ELF-1 (cell line): ENCODE data around the gene HOXA3.

ENCODE experiments used
- DNase-seq: peaks from one replicate; pipeline ENCODE4 v3.0.0-alpha.2; 2016; ENCODE audit warnings: low read depth, low spot score

Gene HOXA3

DNA sequence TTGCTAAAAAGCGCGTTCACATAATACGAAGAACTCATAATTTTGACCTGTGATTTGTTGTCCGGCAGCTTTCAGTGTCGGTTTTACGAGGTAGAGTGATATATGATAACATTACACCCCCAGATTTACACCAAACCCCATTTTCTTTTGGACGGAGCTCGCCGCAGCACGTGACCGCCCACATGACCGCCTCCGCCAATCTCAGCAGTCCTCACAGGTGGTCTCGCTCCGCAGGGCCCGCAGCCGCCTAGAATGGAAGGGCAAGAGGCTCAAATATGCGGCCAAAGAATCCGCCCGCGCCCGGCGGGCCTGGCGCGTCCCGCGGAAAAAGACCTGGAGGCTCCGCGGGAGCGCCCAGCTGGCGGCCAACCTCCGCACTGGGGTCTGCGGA is 4.1 kb upstream of the HOXA3 start, which contains the start of gene HOXA7:
TSS of gene HOXA7 (minus strand) at position 168 of the 391 bp plus-strand sequence. CDS start at position 38, 130 bp downstream.
- DNase-seq, result peak; percentile 85

DNA sequence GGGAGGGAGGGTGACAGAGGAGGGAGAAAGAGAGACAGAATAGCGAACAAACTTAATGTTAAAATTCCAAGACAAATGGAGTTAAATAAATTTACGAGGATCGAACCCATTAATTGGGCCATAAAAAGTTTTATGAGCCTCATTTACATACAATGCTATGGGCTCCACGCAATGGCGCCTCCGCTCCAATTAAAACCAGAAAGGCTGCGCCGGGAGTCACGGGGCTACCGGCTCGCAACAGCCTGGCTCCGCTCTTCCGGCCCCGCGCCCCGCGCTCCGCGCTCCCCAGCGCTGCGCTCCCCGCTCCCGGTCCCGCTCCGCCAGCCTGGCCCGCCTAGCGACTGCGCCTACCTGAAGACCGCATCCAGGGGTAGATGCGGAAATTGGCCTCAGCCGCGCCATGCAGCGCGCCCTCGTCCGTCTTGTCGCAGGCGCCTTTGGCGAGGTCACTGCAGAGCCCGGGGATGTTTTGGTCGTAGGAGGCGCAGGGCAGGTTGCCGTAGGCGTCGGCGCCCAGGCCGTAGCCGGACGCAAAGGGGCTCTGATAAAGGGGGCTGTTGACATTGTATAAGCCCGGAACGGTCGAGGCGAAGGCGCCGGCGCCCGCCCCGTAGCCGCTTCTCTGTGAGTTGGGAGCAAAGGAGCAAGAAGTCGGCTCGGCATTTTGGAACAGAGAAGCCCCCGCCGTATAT is 3.6 kb upstream of the HOXA3 start:
- peak; percentile 70 for DNase-seq

DNA sequence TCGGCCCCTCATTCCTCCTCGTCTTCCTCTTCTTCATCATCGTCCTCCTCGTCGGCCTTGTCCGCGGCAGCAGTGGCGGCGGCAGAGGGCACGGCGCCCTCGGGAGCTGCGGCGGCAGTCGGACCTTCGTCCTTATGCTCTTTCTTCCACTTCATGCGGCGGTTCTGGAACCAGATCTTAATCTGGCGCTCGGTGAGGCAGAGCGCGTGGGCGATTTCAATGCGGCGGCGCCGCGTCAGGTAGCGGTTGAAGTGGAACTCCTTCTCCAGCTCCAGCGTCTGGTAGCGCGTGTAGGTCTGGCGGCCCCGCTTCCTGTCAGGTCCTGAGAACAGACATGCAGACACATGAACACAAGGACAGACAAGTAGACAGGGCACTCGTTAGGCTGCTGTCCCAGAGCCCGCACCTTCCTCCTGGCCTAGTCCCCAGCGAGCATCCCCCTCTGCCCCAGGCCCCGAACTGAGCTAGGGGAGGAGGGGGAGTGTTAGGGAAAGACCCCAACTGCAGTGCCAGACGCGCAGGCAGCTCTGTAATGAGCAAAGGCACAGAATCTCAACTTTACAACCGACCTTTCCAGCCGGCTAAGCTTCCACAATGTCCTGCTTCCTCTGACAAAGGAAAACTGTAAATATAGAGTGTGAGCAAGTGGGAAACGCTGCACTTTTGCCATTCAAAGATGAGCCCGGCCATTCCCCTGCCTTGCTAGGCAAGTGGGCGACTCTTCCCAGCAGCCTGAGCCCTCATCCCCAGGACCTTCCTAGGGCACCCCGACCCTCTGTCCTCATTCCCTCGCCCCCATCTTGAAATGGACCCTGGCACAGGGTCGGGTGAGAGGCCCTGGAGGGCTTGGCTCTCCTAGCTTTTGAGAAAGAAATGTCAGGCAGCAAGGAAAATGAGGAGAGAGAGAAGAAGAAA is 2.8 kb upstream of the HOXA3 start:
- DNase-seq, result peak; percentile 63

DNA sequence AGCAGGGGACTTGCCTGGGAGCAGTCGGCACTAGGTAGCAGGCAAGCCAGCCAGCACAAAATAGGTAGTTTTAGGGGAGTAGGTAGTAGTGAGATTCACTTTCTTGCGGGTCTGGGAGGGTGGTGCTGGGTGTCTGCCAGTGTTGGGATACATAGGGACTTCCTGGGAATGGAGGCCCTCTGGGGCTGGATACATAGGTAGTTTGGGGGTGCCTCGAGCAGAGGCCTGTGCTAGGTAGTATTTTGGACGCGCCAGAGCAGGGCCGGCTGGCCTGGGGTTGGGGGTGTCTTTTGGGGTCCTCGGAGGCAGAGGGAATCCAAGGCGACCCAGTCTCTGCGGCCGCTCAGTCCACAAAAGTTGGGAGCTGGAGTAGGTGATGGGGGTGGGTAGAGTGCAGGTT is 2.0 kb upstream of the HOXA3 start:
- peak; percentile 5 for DNase-seq

DNA sequence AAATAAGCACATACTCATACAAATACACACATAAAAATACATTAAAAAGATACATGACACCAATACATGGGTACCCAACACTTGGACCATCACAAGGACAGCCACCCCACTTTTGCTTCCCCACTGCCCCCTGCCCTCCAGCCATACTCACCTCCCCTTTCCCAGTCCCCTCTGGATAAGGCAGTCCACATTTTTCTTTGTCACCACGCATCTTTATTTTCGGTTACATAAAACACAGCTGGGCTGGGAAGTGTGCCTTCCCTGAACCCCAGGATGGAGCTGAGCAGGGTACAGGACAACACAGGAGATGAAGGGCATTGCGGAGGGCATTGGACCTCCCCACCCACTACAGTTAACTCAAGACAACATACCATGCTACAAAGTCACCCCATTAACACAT is 1.1 kb upstream of the HOXA3 start:
- peak; percentile 1 for DNase-seq

DNA sequence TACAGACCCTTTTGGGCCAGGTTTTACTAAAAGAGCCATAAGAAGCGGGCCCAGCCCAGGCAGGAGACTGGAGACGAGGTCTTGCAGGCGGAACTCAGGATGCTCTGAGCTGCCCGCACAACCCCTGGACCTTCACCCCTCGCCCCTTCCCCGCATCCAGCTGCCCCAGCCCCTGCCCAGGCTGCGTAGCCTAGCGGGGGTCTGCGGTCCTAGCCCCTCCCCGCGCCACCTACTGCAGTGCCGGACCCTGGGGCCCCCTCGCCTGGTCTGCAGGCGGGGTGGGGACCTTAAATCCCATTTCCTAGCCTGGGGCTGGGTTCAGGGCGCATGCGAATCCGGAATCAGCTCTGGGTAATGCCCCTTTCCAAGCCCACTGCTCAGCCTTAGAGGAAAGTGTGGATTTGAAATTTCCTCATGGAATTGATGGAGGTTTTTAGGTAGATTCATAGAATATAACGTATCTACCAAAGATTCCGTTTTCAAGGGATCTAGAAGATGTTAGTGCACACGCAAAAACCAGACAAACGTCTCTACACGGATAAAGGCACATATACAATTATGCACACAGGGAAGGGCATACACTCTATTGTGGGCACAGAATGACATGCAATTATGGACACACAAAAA is 546 bp upstream of the HOXA3 start:
- DNase-seq, result no peak

DNA sequence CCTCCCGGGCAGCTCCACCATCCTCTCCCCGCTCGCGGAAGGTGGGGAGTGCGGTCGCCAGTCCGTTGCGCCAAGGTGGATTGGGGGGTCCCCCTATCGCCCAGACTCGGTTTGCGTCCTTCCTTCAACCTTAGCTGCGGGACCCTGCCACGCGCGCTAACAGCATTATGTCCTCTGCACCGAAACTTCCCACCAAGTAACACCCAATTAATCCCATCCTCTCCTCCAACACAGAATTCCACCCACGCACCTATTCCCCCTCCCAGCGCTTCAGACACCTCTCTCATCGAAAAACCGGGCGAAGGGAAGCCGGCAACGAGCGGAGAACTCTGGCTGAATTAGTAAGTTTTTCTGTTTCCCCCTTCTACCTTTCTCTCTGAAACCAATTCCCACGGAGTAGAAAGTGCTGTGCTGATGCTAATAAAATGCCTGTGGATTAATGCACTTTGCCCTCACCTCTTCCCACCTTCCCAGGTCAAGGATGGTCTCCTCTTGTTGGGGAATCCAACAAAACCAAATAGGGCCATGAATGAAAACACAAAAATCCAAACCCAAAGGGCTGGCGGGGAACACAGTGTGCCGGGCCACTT is 947 bp downstream of the HOXA3 start:
- no peak for DNase-seq

DNA sequence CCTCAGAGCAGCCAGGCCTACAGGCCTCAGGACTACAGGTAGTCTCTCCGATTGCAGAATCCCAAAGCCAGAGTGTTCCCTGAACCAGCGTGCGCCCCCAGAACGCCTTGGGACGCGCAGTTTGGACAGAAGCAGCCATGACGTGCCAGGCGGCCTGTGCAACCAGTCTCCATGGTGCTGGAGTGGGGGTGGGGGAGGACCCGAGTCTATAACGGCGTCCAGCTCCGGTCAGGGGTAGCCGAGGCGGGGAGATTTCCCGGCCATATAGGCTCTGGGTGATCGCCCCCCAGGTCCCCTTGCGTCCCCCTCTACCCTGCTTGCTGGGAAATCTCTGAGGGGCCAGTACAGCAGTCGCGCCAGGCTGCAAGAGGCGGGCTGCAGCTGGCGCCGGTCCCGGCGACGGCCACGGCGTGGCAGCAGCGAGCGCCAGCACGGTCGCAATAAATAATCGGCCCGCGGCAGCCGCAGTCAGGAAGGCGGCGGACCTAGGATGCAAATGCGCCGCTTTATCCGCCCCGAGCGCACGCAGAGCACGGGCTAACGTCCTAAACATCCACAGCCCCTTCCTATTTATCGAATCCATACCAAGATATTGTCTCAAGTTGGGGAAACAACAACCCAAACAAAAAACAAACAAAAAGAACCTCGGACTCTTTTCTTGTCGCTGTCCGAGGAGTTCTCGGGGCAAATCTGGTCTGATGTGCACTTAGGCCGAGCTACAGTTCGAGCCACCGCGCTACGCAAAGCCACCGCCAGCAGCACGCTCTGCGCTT is 1.6 kb downstream of the HOXA3 start:
- peak; percentile 92 for DNase-seq

DNA sequence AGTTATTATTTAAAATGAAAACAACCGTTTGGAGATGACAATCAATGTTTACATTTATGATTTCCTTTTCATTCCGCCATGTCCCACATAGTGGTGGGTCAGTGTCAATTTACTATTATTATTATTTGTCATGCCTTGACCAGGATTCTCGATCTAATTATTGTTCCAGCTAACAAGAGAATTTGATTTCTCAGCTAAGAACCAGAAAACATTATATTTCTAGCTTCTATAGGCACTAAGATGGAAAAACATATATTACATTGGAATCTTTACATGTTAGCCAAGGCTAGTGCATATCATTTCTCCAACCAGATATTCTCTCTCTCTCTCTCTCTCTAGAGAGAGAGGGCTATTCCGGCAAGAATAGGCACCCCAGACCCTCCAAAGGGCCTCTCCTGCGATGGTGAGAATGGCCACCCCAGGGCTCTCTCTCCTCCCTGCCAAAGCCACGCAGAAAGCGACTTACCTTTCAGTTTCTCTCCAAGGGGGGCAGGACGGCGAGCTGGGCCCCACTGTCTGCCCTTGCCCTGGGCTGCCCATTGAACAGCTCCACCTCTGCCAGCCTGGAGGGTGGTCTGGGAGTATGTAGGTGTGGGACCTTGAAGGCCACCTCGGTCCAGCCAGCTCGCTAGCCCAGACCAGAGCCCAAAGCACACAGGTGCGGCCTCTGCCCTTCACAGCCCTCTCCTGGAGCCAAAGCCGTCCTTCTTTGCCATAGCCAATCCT is 2.4 kb downstream of the HOXA3 start:
- DNase-seq, result no peak

DNA sequence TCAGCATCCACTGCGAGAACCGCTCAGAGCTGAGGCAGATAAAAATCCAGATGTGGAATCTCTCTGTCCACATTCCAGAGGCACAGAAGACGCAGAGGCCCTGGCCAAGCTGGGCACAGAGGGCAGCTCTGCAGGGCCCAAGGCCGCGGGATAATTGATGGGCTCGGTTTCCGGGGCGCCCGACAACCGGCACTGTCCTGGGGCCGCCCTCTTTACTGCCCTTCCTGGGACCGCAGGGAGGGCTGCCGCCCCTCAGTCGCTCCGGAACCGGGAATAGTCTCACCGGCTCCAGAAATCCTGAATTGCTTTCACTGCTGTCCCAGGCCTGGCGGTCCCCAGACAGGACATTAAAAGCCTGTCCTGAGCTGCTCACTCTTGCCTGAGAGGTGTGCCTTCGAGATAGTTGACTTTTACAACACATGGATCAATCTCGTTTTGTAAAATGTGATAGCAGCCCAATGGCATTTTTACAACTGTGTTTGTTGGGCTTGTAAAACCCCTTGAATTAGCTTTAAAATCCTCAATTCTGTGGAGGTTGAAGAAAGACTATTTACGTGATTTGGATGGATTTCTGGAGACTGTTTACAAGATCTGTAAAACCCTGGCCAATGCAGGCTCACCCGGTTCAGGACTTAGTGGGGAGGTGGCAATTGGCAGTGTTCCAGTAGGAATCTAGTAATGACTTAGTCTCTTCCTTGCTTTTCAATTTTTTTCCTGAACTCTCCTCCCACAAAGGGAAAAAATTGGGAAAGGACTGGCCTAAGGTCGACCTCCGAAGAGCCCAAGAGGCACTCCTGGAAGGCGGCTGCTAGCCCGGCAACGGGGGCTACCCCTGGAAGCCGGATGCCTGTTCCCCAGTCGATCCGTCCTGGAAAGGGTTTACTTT is 3.4 kb downstream of the HOXA3 start:
- DNase-seq, result peak; percentile 28

DNA sequence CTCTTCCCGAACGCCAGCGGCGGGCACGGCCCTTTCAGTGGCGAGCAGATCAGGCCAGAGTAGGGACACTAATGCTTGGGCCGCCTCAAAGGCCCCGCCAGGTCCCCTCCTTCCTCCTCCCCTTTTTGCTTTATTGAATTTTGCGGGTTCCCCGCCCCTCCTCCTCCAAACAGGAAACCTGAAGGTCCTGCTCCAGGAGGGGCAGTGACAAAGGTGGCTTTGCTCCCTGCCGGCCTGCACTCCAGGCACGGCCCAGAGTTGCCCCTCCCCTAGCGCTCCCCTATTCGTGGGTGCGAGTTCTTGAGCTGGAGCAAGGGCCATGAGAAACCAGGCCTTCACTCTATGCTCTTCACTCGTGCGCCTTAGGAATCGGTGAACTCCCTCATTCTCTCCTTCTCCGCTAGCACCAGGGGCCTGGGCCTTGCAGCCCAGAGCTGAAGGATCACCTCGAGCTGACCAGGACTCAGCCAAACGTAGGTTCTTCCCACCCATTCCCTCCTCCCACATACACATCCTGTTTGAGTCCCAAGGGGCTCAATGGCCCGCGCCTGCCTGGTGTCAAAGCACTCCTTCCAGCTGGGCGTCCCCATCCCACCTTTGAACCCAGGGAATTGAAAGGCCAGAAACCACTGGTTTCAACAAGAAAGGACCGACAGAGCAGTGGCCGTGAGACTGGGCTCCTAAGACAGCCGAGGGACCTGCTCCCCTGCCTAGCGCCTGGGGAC is 4.2 kb downstream of the HOXA3 start:
- peak; percentile 51 for DNase-seq

DNA sequence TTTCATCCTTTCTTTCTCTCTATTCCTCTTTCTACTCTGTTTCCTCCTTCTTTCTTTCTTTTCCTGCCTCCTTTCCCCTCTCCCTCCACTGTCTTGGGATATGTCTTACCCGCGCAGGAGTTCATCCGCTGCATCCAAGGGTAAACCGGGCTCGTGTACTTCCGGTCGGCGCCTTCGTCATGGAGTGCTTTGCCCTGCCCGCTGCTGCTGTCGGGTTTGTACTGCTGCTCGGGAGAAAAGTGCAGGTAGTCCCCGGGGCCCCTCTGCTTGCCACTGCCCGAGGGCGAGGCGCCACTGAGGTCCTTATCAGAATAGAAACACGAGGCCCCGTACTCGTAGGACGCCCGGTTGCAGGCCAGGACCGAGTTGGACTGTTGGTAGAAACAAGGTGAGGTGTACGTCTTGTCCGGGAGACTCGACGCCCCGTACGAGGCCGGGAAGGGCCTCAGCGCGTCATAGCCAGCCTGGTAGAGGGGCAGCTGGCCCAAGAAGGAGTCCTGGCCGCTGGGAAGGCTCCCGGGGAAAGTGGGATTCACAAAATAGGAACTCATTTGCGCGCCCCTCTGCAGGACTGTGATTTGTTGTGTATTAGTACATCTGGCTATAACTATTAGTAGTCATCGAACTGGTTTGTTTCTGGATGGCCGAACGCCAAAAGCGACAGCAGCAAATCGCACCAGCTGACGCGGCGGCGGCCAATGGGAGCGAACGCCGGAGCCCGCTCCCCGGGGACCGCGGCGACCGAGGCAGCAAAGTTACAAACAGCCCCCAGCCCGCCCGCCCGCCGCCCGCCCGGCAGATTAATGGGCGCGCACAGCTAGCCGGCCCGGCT is 5.0 kb downstream of the HOXA3 start, which contains the start of gene HOXA6:
TSS of gene HOXA6 (minus strand) at position 576 of the 832 bp plus-strand sequence. CDS start at position 551, 25 bp downstream.
- peak; percentile 58 for DNase-seq

DNA sequence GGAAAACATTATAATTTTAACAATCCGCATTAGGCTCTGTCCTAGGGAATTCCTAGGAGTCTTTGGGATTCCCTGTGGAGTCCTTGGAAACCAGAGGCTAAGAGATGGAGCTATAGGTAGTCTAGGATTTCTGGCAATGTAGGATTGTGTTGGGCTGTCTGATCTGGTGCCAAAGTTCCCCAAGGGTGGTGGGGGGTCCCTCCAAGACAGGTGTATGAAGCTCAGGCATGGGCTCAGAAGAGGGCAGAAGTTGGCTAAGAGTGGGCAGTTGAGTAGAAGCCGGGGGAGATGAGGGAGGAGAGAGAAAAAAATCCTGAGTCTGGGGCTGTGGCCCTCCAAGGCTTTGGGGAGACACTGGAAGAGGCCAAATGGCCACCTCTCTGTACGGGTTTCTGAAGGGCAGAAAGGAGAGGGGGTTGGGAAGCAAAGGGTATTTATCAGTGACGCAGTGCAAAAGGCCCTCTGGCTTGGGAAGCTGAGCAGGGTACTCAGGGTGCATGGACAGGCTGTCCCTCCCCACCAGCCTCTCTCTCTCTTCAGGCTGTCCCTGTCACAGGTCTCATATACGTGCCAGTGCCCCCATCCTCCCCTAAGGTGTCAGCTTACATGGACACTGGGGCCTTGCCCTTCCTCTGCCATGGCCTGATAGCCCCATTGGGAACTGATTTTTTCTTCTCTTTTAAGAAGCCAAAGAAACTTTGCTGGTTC is 5.7 kb downstream of the HOXA3 start:
- no peak for DNase-seq

DNA sequence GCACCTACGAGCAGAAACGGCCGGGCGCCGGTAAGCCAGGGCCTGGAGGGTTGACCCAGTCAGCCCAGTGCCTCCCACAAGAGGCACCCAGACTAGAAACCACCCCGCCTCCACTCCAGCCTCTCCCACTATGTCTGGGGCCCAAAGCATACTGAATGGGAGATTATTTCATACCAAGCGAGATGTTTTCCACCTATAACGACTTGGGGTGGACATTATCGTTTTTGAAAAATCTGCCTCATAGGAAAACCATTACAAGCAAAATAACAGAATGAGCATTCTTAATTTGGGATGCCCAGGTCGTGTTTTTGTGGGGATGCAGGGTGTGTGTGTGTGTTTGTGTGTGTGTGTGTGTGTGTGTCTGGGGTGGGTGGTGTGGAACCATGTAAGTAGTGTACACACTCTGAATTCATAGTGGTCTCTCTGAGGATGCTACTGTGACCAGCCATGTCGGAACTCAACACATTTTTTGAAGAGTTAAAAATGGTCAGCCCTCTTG is 6.4 kb downstream of the HOXA3 start:
- DNase-seq, result no peak

DNA sequence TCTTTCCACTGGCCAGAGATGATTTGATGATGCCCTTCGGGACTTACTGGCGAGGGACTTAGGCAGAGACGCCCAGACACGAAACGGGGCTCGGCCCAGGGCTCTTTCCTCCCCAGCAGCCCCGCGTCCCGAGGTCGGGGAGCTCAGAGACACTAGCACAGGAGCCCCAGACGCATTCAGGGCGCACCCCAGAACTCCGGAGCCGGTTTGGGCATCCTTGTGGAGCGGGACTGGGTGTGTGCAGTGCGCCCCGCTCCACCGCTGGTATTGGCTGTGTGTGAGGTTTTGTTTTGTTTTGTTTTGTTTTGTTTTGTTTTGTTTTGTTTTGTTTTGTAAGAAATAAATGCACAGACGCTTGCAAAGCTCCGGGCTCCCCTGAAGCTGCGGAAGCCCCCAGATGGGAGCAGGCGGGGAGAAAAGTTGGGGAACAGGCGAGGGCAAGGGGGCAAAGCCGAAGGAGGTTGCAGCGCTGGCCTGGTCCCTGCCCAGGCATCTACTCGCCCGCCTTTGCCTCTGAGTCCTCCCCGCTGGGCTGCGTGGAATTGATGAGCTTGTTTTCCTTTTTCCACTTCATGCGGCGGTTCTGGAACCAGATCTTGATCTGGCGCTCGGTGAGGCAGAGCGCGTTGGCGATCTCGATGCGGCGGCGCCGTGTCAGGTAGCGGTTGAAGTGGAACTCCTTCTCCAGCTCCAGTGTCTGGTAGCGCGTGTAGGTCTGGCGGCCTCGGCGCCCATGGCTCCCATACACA is 7.0 kb downstream of the HOXA3 start:
- DNase-seq, result peak; percentile 43

DNA sequence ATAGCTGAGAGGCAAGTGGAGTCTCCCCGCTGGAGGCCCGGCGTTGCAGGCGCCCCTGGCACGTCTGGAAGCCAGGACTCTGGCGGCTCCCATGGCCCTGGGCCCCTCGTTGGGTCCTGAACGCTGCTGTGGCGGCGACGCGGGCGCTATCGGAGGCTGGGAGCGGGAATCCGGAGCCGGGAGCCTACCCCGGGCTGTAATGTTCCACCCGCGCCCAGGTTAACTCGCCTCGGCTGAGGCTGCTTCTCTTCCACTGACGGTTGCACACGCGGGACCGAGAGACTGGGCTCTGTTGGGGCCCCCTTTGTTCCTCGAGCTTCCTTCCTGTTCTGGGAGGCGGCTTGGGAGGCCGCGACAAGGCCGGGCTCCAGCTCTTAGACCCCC is 7.6 kb downstream of the HOXA3 start:
- DNase-seq, result peak; percentile 45
